ENCODE measurements around the gene NKAIN1.
"Not testable (repeated sequence)": the region's sequence is repeated elsewhere in the genome, so short reads cannot be mapped to it uniquely, and the experiment has no call there.

NKAIN1 gene

DNA sequence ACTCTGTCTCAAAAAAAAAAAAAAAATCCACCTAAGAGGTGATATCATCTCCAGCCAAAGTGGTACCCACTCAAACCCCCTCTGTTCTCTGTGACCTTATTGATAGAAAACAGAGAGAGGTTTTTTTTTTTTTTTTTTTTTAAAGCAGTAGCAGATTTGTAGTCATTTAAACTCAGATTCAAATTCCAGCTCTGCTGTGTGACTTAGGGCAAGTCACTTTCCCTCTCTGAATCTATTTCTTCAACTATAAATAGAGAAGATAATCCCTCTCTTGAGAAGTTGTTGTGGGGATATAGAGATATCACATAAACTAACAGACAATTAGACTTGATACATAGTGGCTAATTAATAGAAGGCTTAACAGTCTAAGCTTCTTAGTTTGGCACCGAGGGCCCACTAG is 48.4 kb downstream of the NKAIN1 start:
- DNase-seq, result no peak

- DNase-seq, result no peak
Measured at GRCh38 chr1:31189696-31190674, 49.7 kb downstream of the NKAIN1 start.

- peak; percentile 69 for DNase-seq
Measured at GRCh38 chr1:31183927-31184554, 55.6 kb downstream of the NKAIN1 start.

GRCh38 chr1:31183126-31183525 is 56.6 kb downstream of the NKAIN1 start:
- DNase-seq, result no peak

GRCh38 chr1:31182352-31182751 is 57.3 kb downstream of the NKAIN1 start:
- peak; percentile 83 for DNase-seq

- no peak for DNase-seq
Measured at GRCh38 chr1:31181515-31182343, 58.0 kb downstream of the NKAIN1 start.

DNA sequence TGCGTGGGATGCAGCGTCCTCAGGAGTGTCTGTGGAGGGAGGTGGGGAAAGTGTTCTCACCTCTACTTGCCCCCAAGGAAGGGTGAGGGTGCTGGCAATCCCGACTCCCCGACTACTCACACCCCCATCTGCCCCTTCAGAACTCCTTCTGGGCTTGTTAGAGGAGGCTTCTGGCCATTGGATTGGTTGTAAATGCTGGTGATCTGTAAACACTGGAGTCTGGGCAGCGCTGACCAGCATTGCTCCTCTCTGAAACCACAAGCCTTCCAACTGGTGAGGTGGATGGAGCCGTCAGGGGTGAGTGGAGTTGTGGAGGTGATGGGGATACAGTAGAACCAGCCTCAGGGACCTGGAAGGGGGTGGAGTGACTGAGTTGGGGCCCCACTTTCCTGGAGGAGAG is 59.3 kb downstream of the NKAIN1 start:
- no peak for DNase-seq

GRCh38 chr1:31176291-31176690 is 63.4 kb downstream of the NKAIN1 start:
- DNase-seq, result not testable (repeated sequence)

DNA sequence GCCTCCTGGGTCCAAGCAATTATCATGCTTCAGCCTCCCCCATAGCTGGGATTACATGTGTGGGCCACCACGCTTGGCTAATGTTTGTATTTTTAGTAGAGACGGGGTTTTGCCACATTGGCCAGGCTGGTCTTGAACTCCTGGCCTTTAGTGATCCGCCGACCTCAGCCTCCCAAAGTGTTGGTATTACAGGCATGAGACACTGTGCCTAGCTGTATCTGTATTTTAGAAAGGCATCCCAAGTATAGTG is 69.3 kb downstream of the NKAIN1 start:
- no peak for DNase-seq

DNA sequence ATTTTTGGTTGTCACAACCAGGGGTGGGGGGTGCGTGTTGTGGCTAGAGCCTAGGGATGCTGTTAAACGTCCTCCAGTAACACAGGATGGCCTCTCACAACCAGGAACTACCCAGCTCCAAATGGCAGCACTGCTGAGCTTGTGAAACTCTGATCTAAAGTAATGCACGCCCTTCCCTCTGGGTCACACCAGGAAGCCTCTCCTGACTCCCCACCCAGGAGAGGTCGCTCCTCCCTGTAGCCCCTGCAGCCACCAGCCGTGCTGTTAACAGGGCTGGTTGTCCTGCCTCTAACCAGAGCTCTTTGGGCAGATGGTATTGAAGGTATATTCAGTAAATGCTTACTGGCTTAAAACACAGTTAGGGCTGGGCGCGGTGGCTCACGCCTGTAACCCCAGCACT is 73.2 kb downstream of the NKAIN1 start:
- no peak for DNase-seq

DNA sequence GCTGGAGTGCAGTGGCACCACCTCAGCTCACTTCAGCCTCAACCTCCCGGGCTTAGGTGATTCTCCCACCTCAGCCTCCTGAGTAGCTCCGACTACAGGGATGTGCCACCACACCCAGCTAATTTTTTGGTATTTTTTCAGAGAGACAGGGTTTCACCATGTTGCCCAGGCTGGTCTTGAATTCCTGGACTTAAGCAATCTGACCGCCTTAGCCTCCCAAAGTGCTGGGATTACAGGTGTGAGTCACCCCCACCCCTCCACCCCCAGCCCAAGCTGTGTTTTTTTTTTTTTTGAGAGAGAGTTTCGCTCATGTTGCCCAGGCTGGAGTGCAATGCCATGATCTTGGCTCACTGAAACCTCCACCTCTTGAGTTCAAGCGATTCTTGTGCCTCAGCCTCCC is 75.4 kb downstream of the NKAIN1 start:
- DNase-seq, result no peak

DNA sequence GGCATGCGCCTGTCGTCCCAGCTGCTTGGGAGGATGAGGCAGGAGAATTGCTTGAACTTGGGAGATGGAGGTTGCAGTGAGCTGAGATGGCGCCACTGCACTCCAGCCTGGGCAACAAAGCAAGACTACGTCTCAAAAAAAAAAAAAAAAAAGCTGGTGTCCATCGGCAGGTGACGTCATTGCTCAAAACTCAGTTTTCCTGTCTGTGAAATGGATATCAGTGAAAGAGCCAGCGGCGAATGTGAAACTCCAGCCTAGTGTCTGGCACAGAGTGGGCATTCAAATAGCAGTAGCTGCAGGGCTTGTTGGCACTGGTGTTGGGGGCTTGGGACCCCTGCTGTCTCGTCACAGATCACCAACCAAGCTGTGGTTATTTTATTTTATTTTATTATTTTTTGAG is 75.8 kb downstream of the NKAIN1 start:
- DNase-seq, result no peak

GRCh38 chr1:31161571-31161970 is 78.1 kb downstream of the NKAIN1 start:
- DNase-seq, result no peak

DNA sequence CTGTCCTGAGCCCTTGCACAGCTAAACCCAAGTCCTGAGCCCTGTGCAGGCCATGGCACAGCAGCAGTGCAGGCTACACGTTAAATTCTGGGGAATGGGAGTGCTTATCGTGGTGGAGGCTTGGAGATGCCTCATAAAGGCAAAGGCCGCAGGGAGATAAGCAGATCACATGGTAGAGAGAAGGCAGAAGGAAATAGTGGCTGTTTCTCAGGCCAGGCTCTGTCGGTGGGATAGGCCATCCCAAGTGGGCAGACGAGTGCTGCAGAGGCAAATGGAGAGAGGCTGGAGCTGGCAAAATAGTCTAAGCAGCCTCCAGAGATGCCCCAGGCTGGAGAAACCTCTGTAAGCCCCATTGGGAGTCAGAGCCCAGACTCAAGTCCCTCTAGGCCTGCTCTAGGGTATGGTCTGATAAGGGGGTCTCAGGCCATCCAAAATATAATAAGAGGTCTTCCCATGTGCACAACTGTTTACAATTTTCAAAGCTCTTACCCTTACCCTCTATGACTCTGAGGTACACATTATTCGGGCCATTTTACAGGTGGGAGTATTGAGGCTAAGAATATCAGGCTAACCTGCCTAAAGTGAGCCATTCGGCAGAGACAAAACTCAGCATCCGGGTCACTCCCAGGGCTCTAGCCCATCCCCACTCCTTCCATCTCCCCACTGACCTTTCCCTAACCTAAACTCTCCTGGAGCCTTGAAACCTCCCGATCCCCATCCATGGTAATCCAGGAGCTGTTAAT is 79.6 kb downstream of the NKAIN1 start:
- no peak for DNase-seq

GRCh38 chr1:31159323-31159722 is 80.4 kb downstream of the NKAIN1 start:
- no peak for DNase-seq

DNA sequence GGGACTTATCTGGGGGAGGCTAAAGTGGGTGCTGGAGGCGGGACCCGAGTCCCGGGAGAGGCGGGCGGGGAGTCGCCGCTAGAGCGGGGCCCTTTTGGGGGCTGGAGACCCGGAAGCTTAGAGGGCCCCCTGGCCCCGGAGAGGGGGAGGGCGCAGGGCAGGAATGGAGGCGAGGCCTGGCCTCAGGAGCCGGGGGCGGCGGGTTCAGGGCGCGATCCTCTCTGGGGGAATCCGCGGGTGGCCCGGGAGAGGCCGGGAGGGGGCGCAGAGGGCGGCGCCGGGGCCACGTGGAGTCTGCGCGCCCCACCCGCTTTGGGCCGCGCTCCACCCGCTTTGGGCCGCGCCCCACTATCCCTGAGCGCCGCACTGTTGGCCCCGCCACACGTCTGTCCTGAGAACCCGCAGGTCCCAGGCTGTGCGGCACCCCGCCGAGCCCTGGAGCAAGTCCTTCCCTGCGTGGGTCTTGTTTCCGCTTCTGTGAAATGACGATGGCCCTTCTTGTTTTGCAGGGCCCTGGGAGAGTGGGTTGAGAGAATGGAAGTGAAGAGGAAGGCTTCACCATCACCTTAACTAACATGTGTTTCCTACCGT is 84.4 kb downstream of the NKAIN1 start:
- DNase-seq, result peak; percentile 74

DNA sequence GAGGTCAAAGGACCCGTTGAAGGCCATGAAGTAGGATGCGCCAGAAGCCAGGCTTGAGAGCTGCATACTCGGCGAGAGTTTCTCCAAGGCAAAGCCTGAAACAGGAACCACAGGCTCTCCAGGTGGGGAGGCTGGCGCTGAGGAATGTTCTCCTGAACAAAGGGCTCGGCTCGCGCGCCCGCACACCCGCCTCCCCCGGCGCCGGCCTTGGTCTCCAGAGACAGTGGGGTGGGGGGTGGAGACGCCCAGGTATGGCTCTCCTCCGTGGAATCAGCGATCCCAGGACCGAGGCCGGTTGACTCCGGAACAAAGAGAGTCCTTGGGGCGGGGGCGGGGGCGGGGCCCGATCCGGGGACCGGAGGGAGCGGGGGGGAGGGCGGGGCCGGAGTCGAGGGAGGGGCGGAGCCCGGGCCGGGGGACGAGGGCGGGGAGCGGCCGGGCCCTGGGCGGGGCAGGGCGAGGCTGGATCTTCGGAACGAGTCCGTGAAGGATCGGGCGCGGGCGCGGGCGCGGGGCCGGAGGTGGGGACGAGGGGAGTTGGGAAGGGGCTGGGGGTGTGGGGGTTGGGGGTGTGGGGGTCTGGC is 85.0 kb downstream of the NKAIN1 start:
- peak; percentile 98 for DNase-seq

- no peak for DNase-seq
Measured at GRCh38 chr1:31154000-31154631, 85.6 kb downstream of the NKAIN1 start.

GRCh38 chr1:31153423-31153822 is 86.3 kb downstream of the NKAIN1 start:
- DNase-seq, result no peak

- DNase-seq, result no peak
Measured at GRCh38 chr1:31152181-31152795, 87.4 kb downstream of the NKAIN1 start.

DNA sequence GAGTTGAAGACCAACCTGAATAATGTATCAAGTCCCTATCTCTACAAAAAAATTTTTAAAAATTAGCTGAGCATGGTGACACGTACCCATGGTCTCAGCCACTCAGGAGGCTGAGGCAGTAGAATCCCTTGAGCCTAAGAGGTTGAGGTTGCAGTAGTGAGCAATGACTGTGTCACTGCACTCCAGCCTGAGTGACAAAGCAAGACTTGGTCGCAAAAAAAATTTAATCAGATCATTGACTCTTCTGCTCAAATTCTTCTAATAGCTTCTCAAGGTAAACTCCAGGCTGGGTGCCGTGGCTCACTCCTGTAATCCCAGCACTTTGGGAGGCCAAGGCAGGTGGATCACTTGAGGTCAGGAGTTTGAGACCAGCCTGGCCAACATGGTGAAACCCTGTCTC is 88.3 kb downstream of the NKAIN1 start:
- no peak for DNase-seq

Data from DMS153 (cell line).